ENCODE results near the gene RAC3.
"Not testable (repeated sequence)": the region's sequence is repeated elsewhere in the genome, so short reads cannot be mapped to it uniquely, and the experiment has no call there.

RAC3 gene

DNA sequence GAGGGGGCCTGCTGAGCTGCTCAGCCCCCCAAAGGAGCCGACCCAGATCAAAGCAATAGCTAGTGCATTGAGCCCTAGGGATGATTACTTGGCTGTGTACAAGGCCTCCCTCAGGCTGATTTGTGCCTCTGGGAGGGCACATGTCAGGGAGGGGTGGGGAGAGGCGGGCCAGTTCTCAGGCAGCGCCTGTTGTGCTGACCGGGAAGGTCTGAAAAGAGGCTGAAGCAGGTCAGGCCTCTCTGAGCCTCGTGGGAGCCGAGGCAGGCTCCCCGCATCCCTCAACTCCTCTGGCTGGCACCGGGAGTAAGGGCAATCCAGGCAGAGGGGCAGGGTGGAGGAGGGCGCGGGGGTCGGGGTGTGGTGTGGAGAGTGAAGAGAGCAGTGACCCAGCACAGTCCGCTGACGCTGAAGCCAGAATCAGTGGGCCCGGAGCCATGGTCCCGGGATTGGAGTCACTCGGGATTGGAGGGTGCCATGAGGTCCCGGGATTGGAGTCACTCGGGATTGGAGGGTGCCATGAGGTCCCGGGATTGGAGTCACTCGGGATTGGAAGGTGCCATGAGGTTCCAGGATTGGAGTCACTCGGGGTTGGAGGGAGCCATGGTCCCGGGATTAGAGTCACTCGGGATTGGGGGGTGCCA, 3.0 kb downstream of the RAC3 start:
- peaks cover 29% of the 10 kb centered on the region for H3K4me1 ChIP-seq (ENCODE audit: control insufficient read depth, insufficient read depth, low read length, poor library complexity, severe bottlenecking)
- H3K4me3 ChIP-seq (ENCODE audit: insufficient read depth, low read depth, low read length, poor library complexity, severe bottlenecking), result no peak overlapping the region
- DNase-seq, result no peak
- H3K9me3 ChIP-seq (ENCODE audit: control insufficient read depth, low read length), result no peaks in the 10 kb centered on the region
- H3K27me3 ChIP-seq (replicated peaks; ENCODE audit: control insufficient read depth, insufficient read depth, low read length, poor library complexity, severe bottlenecking), result no peaks in the 10 kb centered on the region
- no peaks in the 10 kb centered on the region for H3K36me3 ChIP-seq (ENCODE audit: control insufficient read depth, insufficient read depth, low read length)
- H3K27ac ChIP-seq (ENCODE audit: insufficient read depth, low read length, poor library complexity, severe bottlenecking), result no peak overlapping the region

DNA sequence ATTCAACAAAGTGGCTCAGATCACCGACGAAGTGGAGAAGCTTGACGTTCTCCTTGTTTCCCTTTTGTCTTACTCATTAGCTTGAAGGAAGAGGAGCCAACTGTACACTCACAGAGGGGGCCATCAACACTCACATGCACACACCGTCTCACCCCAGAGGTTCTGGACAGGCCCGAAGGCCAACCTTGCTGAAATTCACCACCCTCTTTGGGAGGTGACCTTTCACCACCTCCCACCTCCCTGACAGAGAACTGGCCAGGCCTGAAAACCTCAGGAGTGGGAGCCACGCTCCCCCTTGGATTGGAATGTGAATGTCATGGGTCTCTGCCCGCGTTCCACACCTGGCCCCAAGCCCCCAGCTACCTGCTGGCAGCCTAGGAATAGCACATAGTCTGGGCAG, 4.0 kb downstream of the RAC3 start:
- H3K9me3 ChIP-seq (ENCODE audit: control insufficient read depth, low read length), result no peaks in the 10 kb centered on the region
- H3K27me3 ChIP-seq (replicated peaks; ENCODE audit: control insufficient read depth, insufficient read depth, low read length, poor library complexity, severe bottlenecking), result no peaks in the 10 kb centered on the region
- H3K27ac ChIP-seq (ENCODE audit: insufficient read depth, low read length, poor library complexity, severe bottlenecking), result no peak overlapping the region
- no peaks in the 10 kb centered on the region for H3K36me3 ChIP-seq (ENCODE audit: control insufficient read depth, insufficient read depth, low read length)
- H3K4me1 ChIP-seq (ENCODE audit: control insufficient read depth, insufficient read depth, low read length, poor library complexity, severe bottlenecking), result peaks cover 21% of the 10 kb centered on the region
- DNase-seq, result no peak
- H3K4me3 ChIP-seq (ENCODE audit: insufficient read depth, low read depth, low read length, poor library complexity, severe bottlenecking), result no peak overlapping the region

DNA sequence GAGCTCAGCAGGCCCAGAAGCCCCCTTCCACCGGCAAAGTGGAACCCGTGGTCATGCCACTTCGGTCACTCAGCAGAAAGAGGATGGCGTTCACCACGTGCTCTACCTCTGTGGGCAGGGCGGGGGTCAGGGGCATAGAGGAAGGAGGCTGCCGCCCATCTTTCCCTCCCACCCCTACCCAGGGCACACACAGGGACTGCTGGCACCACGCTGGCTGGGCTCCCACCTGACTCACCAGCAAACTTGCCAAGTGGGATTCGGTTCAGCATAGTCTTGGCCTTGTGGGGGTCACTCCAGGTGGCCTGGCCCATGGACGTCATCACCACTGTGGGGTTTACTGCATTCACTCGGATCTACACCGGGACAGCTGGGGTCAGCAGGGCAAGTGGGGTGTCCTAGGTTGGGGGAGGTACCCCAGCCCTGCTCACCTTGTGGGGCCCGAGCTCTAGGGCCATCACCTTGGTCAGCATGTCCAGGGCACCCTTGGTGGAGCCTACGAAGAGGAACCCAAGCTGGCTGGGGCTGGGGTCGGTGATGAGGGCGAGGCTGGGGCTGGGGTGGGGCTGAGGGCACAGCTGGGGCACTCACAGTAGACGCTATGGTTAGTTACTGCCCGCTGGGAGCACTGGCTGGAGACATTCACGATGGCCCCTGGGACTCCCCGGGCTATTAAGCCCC, 4.6 kb downstream of the RAC3 start:
- Histone ChIP-seq H3K4me3 (ENCODE audit: insufficient read depth, low read depth, low read length, poor library complexity, severe bottlenecking) (no peak overlapping the region), H3K36me3 (ENCODE audit: control insufficient read depth, insufficient read depth, low read length) (no peaks in the 10 kb centered on the region), H3K4me1 (ENCODE audit: control insufficient read depth, insufficient read depth, low read length, poor library complexity, severe bottlenecking) (peaks cover 20% of the 10 kb centered on the region), H3K27me3 (replicated peaks; ENCODE audit: control insufficient read depth, insufficient read depth, low read length, poor library complexity, severe bottlenecking) (no peaks in the 10 kb centered on the region), H3K9me3 (ENCODE audit: control insufficient read depth, low read length) (no peaks in the 10 kb centered on the region), H3K27ac (ENCODE audit: insufficient read depth, low read length, poor library complexity, severe bottlenecking) (no peak overlapping the region)
- no peak for DNase-seq

DNA sequence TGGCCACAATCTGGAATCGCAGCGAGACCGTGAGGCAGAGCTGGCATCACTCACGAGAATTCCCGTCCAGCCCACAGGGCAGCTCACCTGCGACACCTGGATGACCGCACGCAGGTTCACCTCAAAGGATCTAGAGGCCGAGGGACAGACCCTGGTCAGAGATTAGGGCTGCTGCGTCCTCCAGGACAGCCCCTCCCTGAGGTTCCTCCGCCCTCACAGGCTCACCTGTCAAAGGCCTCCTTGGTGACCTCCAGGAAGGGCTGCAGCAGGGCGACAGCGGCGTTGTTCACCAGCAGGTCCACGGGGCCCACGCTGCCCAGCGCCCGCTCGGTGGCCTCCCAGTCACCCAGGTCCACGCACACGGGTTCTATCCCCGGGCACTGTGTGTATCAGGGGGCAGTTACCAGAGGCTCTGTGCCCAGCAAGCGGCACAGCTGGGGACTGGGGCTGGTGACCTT, 5.2 kb downstream of the RAC3 start:
- Histone ChIP-seq H3K27ac (ENCODE audit: insufficient read depth, low read length, poor library complexity, severe bottlenecking) (peak overlapping the region; percentile 67), H3K4me3 (ENCODE audit: insufficient read depth, low read depth, low read length, poor library complexity, severe bottlenecking) (peak overlapping the region; percentile 77), H3K4me1 (ENCODE audit: control insufficient read depth, insufficient read depth, low read length, poor library complexity, severe bottlenecking) (peaks cover 20% of the 10 kb centered on the region), H3K36me3 (ENCODE audit: control insufficient read depth, insufficient read depth, low read length) (no peaks in the 10 kb centered on the region), H3K9me3 (ENCODE audit: control insufficient read depth, low read length) (no peaks in the 10 kb centered on the region), H3K27me3 (replicated peaks; ENCODE audit: control insufficient read depth, insufficient read depth, low read length, poor library complexity, severe bottlenecking) (no peaks in the 10 kb centered on the region)
- DNase-seq, result no peak

DNA sequence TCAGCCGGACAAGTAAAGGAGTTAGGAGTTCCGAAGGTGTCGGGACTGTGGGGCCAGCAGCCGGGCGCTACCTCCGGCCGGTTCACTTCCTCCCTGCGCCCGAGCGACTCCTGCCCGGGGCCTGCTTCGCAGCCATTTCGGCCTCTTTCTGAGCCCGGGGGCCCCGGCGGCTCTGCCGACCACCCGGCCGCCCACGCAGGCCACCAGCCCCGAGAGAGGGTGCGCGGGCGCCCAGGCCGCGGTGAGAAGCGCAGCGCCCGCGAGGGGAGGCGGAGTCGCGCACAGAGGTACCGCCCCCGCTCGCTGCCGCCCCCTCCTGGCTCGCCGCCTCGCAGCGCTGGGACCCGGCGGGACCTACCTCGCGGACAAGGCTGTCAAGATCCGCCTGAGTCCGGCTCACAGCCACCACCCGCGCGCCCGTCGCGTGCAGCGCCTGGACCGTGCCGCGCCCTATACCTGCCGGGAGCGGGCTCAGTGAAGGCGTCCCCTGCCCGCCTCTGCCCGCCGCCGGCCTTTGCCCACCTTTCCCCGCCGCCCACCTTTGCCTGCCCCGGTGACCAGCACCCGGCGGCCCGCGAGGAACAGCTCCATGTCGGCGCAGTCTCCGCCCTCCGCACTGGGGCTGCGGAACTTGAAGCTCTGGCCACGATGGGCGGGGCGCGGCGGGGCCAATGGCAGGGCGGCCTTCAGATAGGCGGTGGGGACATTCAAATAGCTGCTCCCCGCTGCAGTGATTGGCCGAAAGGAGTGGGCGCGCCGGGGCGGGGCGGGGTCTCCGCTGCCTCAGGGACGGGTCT, 5.8 kb downstream of the RAC3 start, which contains the start of gene DCXR:
Gene DCXR (minus strand): TSS at position 606 of the 797 bp plus-strand sequence. CDS start 15 bp downstream, at position 591.
- Histone ChIP-seq H3K27me3 (replicated peaks; ENCODE audit: control insufficient read depth, insufficient read depth, low read length, poor library complexity, severe bottlenecking) (no peaks in the 10 kb centered on the region), H3K27ac (ENCODE audit: insufficient read depth, low read length, poor library complexity, severe bottlenecking) (peak within 1 kb of the TSS; percentile 67), H3K9me3 (ENCODE audit: control insufficient read depth, low read length) (no peaks in the 10 kb centered on the region), H3K4me3 (ENCODE audit: insufficient read depth, low read depth, low read length, poor library complexity, severe bottlenecking) (peak within 1 kb of the TSS; percentile 77), H3K36me3 (ENCODE audit: control insufficient read depth, insufficient read depth, low read length) (no peaks in the 10 kb centered on the region), H3K4me1 (ENCODE audit: control insufficient read depth, insufficient read depth, low read length, poor library complexity, severe bottlenecking) (peaks cover 16% of the 10 kb centered on the region)
- DNase-seq, result peak; percentile 89 to 92 (median 92)

DNA sequence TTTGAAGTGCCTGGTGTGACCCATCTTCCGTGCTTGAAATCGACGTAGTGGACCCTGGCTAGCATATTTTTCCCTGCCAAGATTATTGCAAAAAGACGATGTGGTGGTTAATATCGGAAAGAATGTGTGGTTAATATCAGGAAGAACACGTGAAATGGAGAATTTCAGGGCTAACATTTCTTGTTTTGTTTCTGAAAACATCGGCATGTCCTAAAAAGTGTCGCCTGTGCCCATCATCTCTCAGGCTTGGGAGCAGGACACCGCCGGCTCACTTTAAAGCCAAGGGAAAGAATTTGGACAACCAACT, 6.4 kb downstream of the RAC3 start:
- DNase-seq, result no peak
- Histone ChIP-seq H3K4me1 (ENCODE audit: control insufficient read depth, insufficient read depth, low read length, poor library complexity, severe bottlenecking) (peaks cover 16% of the 10 kb centered on the region), H3K9me3 (ENCODE audit: control insufficient read depth, low read length) (no peaks in the 10 kb centered on the region), H3K36me3 (ENCODE audit: control insufficient read depth, insufficient read depth, low read length) (no peaks in the 10 kb centered on the region), H3K27ac (ENCODE audit: insufficient read depth, low read length, poor library complexity, severe bottlenecking) (peak overlapping the region; percentile 67), H3K27me3 (replicated peaks; ENCODE audit: control insufficient read depth, insufficient read depth, low read length, poor library complexity, severe bottlenecking) (no peaks in the 10 kb centered on the region), H3K4me3 (ENCODE audit: insufficient read depth, low read depth, low read length, poor library complexity, severe bottlenecking) (peak overlapping the region; percentile 77)

DNA sequence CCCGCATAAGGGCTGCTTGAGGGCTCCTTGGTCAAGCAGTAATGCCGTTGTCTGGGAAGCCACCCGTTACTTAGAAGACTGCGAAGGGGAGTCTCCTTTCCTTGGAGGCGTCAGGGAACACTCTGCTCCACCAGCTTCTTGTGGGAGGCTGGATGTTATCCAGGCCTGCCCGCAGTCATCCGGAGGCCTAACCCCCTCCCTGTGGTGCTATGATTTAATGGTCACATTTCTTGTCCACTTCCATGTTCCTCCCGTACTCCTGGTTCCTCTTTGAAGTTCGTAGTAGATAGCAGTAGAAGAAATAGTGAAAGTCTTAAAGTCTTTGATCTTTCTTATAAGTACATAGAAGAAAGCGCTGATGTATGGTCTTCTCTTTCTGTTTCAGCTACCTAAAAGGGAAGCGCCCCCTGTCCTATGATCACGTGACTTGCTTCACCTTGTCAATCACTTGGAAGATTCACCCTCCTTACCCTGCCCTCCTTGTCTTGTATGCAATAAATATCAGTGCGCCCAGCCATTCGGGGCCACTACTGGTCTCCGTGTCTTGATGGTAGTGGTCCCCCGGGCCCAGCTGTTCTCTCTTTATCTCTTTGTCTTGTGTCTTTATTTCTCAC, 7.4 kb downstream of the RAC3 start:
- H3K36me3 ChIP-seq (ENCODE audit: control insufficient read depth, insufficient read depth, low read length); H3K27ac ChIP-seq (ENCODE audit: insufficient read depth, low read length, poor library complexity, severe bottlenecking); DNase-seq; H3K4me3 ChIP-seq (ENCODE audit: insufficient read depth, low read depth, low read length, poor library complexity, severe bottlenecking); H3K27me3 ChIP-seq (replicated peaks; ENCODE audit: control insufficient read depth, insufficient read depth, low read length, poor library complexity, severe bottlenecking); H3K9me3 ChIP-seq (ENCODE audit: control insufficient read depth, low read length): not testable (repeated sequence)
- H3K4me1 ChIP-seq (ENCODE audit: control insufficient read depth, insufficient read depth, low read length, poor library complexity, severe bottlenecking), result peaks cover 16% of the 10 kb centered on the region

DNA sequence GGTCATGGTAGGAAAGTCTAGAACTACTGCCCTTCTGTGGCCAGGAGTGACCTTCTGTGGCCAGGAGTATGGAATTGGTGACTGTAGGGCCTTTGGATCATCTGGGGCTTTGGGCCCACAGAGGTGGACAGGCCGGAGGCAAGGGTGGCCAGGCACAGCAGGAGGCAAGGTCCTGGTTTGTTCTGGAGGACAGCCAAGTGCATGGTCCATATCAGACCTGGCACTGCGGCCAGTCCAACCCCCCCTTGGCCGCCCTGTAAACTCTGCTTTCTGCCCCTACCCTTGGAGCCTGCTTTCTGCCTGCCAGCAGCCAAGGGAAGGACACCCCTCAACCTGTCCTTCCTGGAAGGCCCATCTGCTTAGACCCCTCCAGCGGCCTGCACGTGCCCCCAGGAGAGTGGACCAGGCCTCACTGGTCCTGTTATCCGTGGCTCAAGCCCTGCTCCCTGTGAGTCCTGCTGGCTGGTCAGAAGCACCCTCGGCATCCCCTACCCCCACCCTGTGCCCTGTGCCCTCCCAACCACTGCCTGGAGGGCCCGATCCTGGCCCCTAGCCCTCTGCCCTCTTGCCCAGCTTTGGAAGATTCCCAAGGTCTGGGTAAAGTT, 8.3 kb downstream of the RAC3 start:
- Histone ChIP-seq H3K9me3 (ENCODE audit: control insufficient read depth, low read length) (no peaks in the 10 kb centered on the region), H3K36me3 (ENCODE audit: control insufficient read depth, insufficient read depth, low read length) (no peaks in the 10 kb centered on the region), H3K4me1 (ENCODE audit: control insufficient read depth, insufficient read depth, low read length, poor library complexity, severe bottlenecking) (peaks cover 16% of the 10 kb centered on the region), H3K27me3 (replicated peaks; ENCODE audit: control insufficient read depth, insufficient read depth, low read length, poor library complexity, severe bottlenecking) (no peaks in the 10 kb centered on the region), H3K4me3 (ENCODE audit: insufficient read depth, low read depth, low read length, poor library complexity, severe bottlenecking) (no peak overlapping the region), H3K27ac (ENCODE audit: insufficient read depth, low read length, poor library complexity, severe bottlenecking) (no peak overlapping the region)
- DNase-seq, result no peak

DNA sequence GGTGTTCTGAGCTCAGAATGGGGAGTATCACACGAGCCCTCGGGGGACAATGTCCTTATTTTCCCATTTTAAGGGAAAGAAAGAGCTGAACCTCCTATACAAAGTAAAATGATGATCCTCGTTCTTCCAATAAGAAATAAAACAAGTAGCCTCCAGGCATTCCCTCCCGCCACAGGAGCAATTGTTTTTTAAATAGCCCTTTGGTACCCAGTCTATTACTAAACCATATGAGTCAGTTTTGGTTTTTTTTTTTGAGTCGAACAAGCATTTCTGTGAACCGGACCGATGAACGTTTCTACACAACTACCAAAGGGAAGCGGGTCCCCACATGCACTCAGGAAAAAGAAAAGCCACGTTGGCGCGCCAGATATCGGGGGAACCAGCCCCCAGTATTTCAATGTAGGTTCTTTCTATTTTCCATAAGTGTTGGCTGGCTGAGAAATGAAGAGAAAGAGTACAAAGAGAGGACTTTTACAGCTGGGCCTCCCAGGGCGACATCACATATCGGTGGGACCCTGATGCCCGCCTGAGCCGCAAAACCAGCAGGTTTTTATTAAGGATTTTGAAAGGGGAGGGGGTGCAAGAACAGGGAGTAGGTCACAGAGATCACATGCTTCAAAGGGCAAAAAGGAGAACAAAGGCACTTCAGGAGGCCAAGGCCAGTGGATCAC, 9.8 kb downstream of the RAC3 start:
- Histone ChIP-seq H3K9me3 (ENCODE audit: control insufficient read depth, low read length) (no peaks in the 10 kb centered on the region), H3K27me3 (replicated peaks; ENCODE audit: control insufficient read depth, insufficient read depth, low read length, poor library complexity, severe bottlenecking) (no peaks in the 10 kb centered on the region)
- no peak for DNase-seq

More for the DNA sequence above, 9.8 kb downstream of the RAC3 start:
- Histone ChIP-seq H3K4me1 (ENCODE audit: control insufficient read depth, insufficient read depth, low read length, poor library complexity, severe bottlenecking) (peaks cover 7% of the 10 kb centered on the region), H3K4me3 (ENCODE audit: insufficient read depth, low read depth, low read length, poor library complexity, severe bottlenecking) (no peak overlapping the region), H3K36me3 (ENCODE audit: control insufficient read depth, insufficient read depth, low read length) (no peaks in the 10 kb centered on the region), H3K27ac (ENCODE audit: insufficient read depth, low read length, poor library complexity, severe bottlenecking) (no peak overlapping the region)

Data from effector memory CD4-positive, alpha-beta T cell (primary cell).